ENCODE measurements around the gene KDM5A. TPM values are rescaled to one million over a fixed set of nuclear protein-coding genes. Genes with fewer than 3 reads are reported as not detected.

The KDM5A gene
- total RNA-seq, 1 donor from 2014 or later, result 50.2 TPM

GRCh38 chr12:288687-289086, 100.4 kb downstream of the KDM5A start:
- H3K36me3 Mint-ChIP-seq, result peaks cover 34% of the 10 kb centered on the region
- no peak for DNase-seq (ENCODE audit: low spot score)
- no peaks in the 10 kb centered on the region for H3K27me3 Mint-ChIP-seq (ENCODE audit: insufficient read depth, low read depth)
- Histone ChIP-seq H3K9me3 (ENCODE audit: low read depth) (no peaks in the 10 kb centered on the region), H2AFZ (replicated peaks) (no peak overlapping the region), H3K27me3 (no peaks in the 10 kb centered on the region), H3K4me1 (no peaks in the 10 kb centered on the region), H3K9ac (no peak overlapping the region), H3K4me2 (no peak overlapping the region), H3F3A (ENCODE audit: low read depth) (no peaks in the 10 kb centered on the region), H3K79me2 (ENCODE audit: low read depth) (no peaks in the 10 kb centered on the region), H3K27ac (no peak overlapping the region), H3K36me3 (peaks cover 11% of the 10 kb centered on the region), H4K20me1 (ENCODE audit: low read depth) (no peaks in the 10 kb centered on the region), H3K4me3 (no peak overlapping the region)
- H3K4me3 Mint-ChIP-seq, result no peak overlapping the region
- TF ChIP-seq EZH2 (IDR thresholded peaks at IDR 0.05) (no peak), CTCF (IDR thresholded peaks at IDR 0.05) (no peak), EZH2phosphoT487 (IDR thresholded peaks at IDR 0.05) (no peak)
- no peaks in the 10 kb centered on the region for H3K4me1 Mint-ChIP-seq
- no peaks in the 10 kb centered on the region for H3K9me3 Mint-ChIP-seq
- no peak overlapping the region for H3K27ac Mint-ChIP-seq

GRCh38 chr12:286531-287300, 102.4 kb downstream of the KDM5A start:
- Histone ChIP-seq H3K36me3 (peaks cover 15% of the 10 kb centered on the region), H3K4me2 (no peak overlapping the region), H4K20me1 (ENCODE audit: low read depth) (no peaks in the 10 kb centered on the region), H3K79me2 (ENCODE audit: low read depth) (no peaks in the 10 kb centered on the region), H3F3A (ENCODE audit: low read depth) (no peaks in the 10 kb centered on the region), H2AFZ (replicated peaks) (no peak overlapping the region), H3K9ac (no peak overlapping the region), H3K27ac (no peak overlapping the region), H3K4me3 (no peak overlapping the region), H3K9me3 (ENCODE audit: low read depth) (no peaks in the 10 kb centered on the region), H3K4me1 (no peaks in the 10 kb centered on the region), H3K27me3 (no peaks in the 10 kb centered on the region)
- H3K4me1 Mint-ChIP-seq, result no peaks in the 10 kb centered on the region
- H3K27ac Mint-ChIP-seq, result no peak overlapping the region
- H3K4me3 Mint-ChIP-seq, result no peak overlapping the region
- no peaks in the 10 kb centered on the region for H3K9me3 Mint-ChIP-seq
- H3K27me3 Mint-ChIP-seq (ENCODE audit: insufficient read depth, low read depth), result no peaks in the 10 kb centered on the region
- DNase-seq (ENCODE audit: low spot score), result no peak
- peaks cover 22% of the 10 kb centered on the region for H3K36me3 Mint-ChIP-seq
- TF ChIP-seq EZH2 (IDR thresholded peaks at IDR 0.05), result no peak
- TF ChIP-seq EZH2phosphoT487 (IDR thresholded peaks at IDR 0.05), result no peak
- TF ChIP-seq CTCF (IDR thresholded peaks at IDR 0.05), result no peak

DNA sequence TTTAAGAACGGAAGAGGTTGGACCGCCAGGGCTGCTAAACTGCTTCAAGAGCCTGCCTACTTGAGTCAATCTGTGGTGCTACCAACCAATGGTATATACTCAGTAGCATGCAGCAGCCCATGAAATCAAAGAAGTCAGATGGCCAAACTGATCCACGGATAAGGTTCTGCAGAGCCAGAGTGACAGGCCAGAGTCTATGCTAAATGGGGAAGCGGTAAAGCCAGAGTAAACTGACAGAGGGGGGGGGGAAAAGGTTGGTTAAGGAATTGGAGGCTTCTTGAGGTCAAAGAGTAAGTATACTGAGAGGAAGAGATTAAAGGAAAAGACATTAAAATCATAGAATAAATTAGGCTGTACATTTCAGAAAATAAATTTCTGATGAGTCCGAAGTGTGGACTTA, 111.1 kb downstream of the KDM5A start:
- H3K9ac ChIP-seq, result no peak overlapping the region
- Mint-ChIP-seq H3K9me3 (no peaks in the 10 kb centered on the region), H3K4me1 (no peaks in the 10 kb centered on the region), H3K36me3 (peaks cover 7% of the 10 kb centered on the region), H3K4me3 (no peak overlapping the region), H3K27ac (no peak overlapping the region), H3K27me3 (ENCODE audit: insufficient read depth, low read depth) (no peaks in the 10 kb centered on the region)
- no peaks in the 10 kb centered on the region for H4K20me1 ChIP-seq (ENCODE audit: low read depth)
- H3K4me2 ChIP-seq, result no peak overlapping the region
- no peaks in the 10 kb centered on the region for H3K4me1 ChIP-seq
- no peak overlapping the region for H2AFZ ChIP-seq (replicated peaks)
- H3K4me3 ChIP-seq, result no peak overlapping the region
- peaks cover 7% of the 10 kb centered on the region for H3K36me3 ChIP-seq
- H3K9me3 ChIP-seq (ENCODE audit: low read depth), result no peaks in the 10 kb centered on the region
- no peak for DNase-seq (ENCODE audit: low spot score)
- H3F3A ChIP-seq (ENCODE audit: low read depth), result no peaks in the 10 kb centered on the region
- TF ChIP-seq EZH2 (IDR thresholded peaks at IDR 0.05) (no peak), CTCF (IDR thresholded peaks at IDR 0.05) (no peak), EZH2phosphoT487 (IDR thresholded peaks at IDR 0.05) (no peak)
- H3K79me2 ChIP-seq (ENCODE audit: low read depth), result no peaks in the 10 kb centered on the region
- H3K27me3 ChIP-seq, result no peaks in the 10 kb centered on the region
- H3K27ac ChIP-seq, result no peak overlapping the region
